Liver (tissue), 9 donors: Measurements from ENCODE around the gene FRAS1. TPM values are rescaled to one million over a fixed set of nuclear protein-coding genes. Genes with fewer than 3 reads are reported as not detected.

Experiments
- DNase-seq: peaks from one replicate; pipeline ENCODE4 v3.0.0-alpha.2; 2017; ENCODE audit warnings: low spot score
- H3K27ac ChIP-seq, 2 donors: one replicate each; pipeline ENCODE4 v1.7.0; 2013; ENCODE audit warnings: inconsistent platforms in 2 of 2, low read length in 2 of 2, control low read depth in 1 of 2, low read depth in 1 of 2, mild to moderate bottlenecking in 1 of 2
- H3K27me3 ChIP-seq, 4 donors: one replicate each; pipeline versions ENCODE4 v1.6.1 to v1.7.0; 2013; ENCODE audit warnings: low read length in 3 of 4, inconsistent platforms in 1 of 4, mild to moderate bottlenecking in 1 of 4, moderate library complexity in 1 of 4; ENCODE audit not compliant: control insufficient read depth in 4 of 4, insufficient read depth in 4 of 4
- H3K36me3 ChIP-seq, 4 donors: one replicate each; pipeline versions ENCODE4 v1.6.1 to v1.7.0; 2013; ENCODE audit warnings: low read length in 3 of 4, mild to moderate bottlenecking in 3 of 4, low read depth in 1 of 4, moderate library complexity in 1 of 4; ENCODE audit not compliant: control insufficient read depth in 4 of 4, insufficient read depth in 3 of 4
- H3K4me1 ChIP-seq, 4 donors: one replicate each; pipeline versions ENCODE4 v1.6.1 to v1.7.0; 2013; ENCODE audit warnings: low read length in 3 of 4, mild to moderate bottlenecking in 3 of 4, moderate library complexity in 1 of 4; ENCODE audit not compliant: control insufficient read depth in 4 of 4, insufficient read depth in 4 of 4
- H3K4me3 ChIP-seq, 3 donors: one replicate each; pipeline versions ENCODE4 v1.6.1 to v1.7.0; 2013; ENCODE audit warnings: low read length in 3 of 3, control low read depth in 1 of 3, low read depth in 1 of 3, mild to moderate bottlenecking in 1 of 3
- H3K9ac ChIP-seq, 2 donors: one replicate each; pipeline ENCODE4 v1.7.0; 2013; ENCODE audit warnings: low read length in 2 of 2, mild to moderate bottlenecking in 2 of 2, moderate library complexity in 2 of 2, control low read depth in 1 of 2, low read depth in 1 of 2
- H3K9me3 ChIP-seq, 4 donors: one replicate each; pipeline versions ENCODE4 v1.6.1 to v1.7.0; 2013; ENCODE audit warnings: low read length in 3 of 4; ENCODE audit not compliant: control insufficient read depth in 4 of 4
- EGR1 ChIP-seq, 2 donors: IDR thresholded peaks; 2 replicates each; pipeline ENCODE4 v1.6.1; 2016 to 2018; ENCODE audit warnings: antibody characterized with exemption in 2 of 2, low read depth in 2 of 2
- FOXA1 ChIP-seq: IDR thresholded peaks from 2 replicates; pipeline ENCODE4 v1.6.1; 2016; ENCODE audit warnings: antibody characterized with exemption
- FOXA2 ChIP-seq: IDR thresholded peaks from 2 replicates; pipeline ENCODE4 v1.6.1; 2016; ENCODE audit warnings: antibody characterized with exemption
- GABPA ChIP-seq, 2 donors: IDR thresholded peaks in 1 of 2; conservative IDR thresholded peaks in 1 of 2; 2 replicates each; pipeline ENCODE4 v1.6.1; 2016; ENCODE audit warnings: antibody characterized with exemption in 2 of 2, mild to moderate bottlenecking in 1 of 2, moderate library complexity in 1 of 2
- HNF4A ChIP-seq, 2 donors: conservative IDR thresholded peaks; 2 replicates each; pipeline ENCODE4 v1.6.1; 2016; ENCODE audit warnings: antibody characterized with exemption in 2 of 2, mild to moderate bottlenecking in 2 of 2
- HNF4G ChIP-seq: IDR thresholded peaks from 2 replicates; pipeline ENCODE4 v1.6.1; 2016; ENCODE audit warnings: antibody characterized with exemption
- JUND ChIP-seq, 2 donors: IDR thresholded peaks; 2 replicates each; pipeline ENCODE4 v1.6.1; 2016; ENCODE audit warnings: antibody characterized with exemption in 2 of 2
- MAX ChIP-seq: IDR thresholded peaks from 2 replicates; pipeline ENCODE4 v1.6.1; 2016; ENCODE audit warnings: antibody characterized with exemption
- NR2F2 ChIP-seq: IDR thresholded peaks from 2 replicates; pipeline ENCODE4 v1.6.1; 2016; ENCODE audit warnings: antibody characterized with exemption
- RAD21 ChIP-seq, 2 donors: IDR thresholded peaks; 2 replicates each; pipeline ENCODE4 v1.6.1; 2016; ENCODE audit warnings: antibody characterized with exemption in 2 of 2, mild to moderate bottlenecking in 2 of 2
- REST ChIP-seq: IDR thresholded peaks from 2 replicates; pipeline ENCODE4 v1.6.1; 2016; ENCODE audit warnings: antibody characterized with exemption, mild to moderate bottlenecking
- RXRA ChIP-seq, 2 donors: IDR thresholded peaks; 2 replicates each; pipeline ENCODE4 v1.6.1; 2017 to 2018; ENCODE audit warnings: antibody characterized with exemption in 2 of 2, mild to moderate bottlenecking in 1 of 2
- SP1 ChIP-seq: IDR thresholded peaks from 2 replicates; pipeline ENCODE4 v1.6.1; 2018; ENCODE audit warnings: antibody characterized with exemption, mild to moderate bottlenecking
- TAF1 ChIP-seq: conservative IDR thresholded peaks from 2 replicates; pipeline ENCODE4 v1.6.1; 2016; ENCODE audit warnings: antibody characterized with exemption, mild to moderate bottlenecking
- YY1 ChIP-seq: IDR thresholded peaks from 2 replicates; pipeline ENCODE4 v1.6.1; 2016; ENCODE audit warnings: antibody characterized with exemption, mild to moderate bottlenecking
- WGBS: extraction: QIAGEN DNeasy Blood & Tissue Kit; methylation state at CpG from one replicate; pipeline ENCODE4 v1.1.7; 2013; 5-methylcytosine and 5-hydroxymethylcytosine counted together
- polyA plus RNA-seq, 2 donors: library from polyadenylated mRNA; stranded (reverse) in 1 of 2; unstranded in 1 of 2; fragments of 200-250 nt in 1 of 2; fragments of >200 nt in 1 of 2; fragmentation: Nextera tagmentation in 1 of 2; extraction: Ambion mirVana in 1 of 2; gene quantifications; one replicate each; pipeline versions ENCODE4 v1.2.1 to v1.2.3, GENCODE V29; 2013 to 2015
- total RNA-seq, 2 donors: library from RNA; depleted of rRNA; stranded (reverse); fragments of >200 nt; gene quantifications; one replicate each; pipeline ENCODE4 v1.2.3, GENCODE V29; 2014
- TF ChIP-seq, protein P1 (sequence below): fragments of 150-350 bp; IDR thresholded peaks from 2 replicates; pipeline ENCODE4 v1.5.1; 2017; ENCODE audit warnings: improper control_type of control experiment, low read depth, low read length; ENCODE audit not compliant: missing input control
- TF ChIP-seq, protein P2 (sequence below): IDR thresholded peaks from 2 replicates; pipeline ENCODE4 v1.6.1; 2016; ENCODE audit warnings: antibody characterized with exemption
- TF ChIP-seq, protein P3 (sequence below): IDR thresholded peaks from 2 replicates; pipeline ENCODE4 v1.6.1; 2016; ENCODE audit warnings: antibody characterized with exemption
- donor health status: healthy.
- donor health status: healthy.
- donor health status: healthy.
- donor health status: healthy.
- donor health status: healthy.

The FRAS1 gene
- total and polyA plus RNA-seq, 4 donors: 0.08 to 6.0 (median 1.1) TPM

DNA sequence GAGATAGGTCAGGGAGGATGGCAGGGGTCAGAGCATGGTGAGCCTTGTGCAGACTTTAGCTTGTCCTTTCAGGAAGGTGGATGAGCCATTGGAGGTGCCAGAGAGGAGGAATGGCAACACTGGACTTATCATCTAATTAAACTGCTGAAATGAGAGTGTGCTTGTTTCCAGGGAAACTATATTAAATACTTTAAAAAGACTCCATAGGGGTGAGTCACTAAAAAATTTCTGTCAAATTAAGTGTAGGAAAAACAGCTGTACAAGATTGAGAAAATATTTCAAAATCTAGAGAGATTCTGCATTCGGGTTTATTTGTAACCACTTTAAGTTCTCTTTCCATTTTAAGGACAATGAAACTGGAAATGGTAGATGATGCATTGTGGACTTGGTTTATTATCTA lies 11.4 kb downstream of the FRAS1 start:
- TF ChIP-seq FOXA1 (no peak), REST (no peak), MAX (no peak), TAF1 (no peak), NR2F2 (no peak), EGR1 (IDR thresholded peaks at IDR 0.05; ENCODE audit: low read depth in 2 of 2) (no peak), HNF4A (conservative IDR thresholded peaks at IDR 0.05) (no peak)
- TF ChIP-seq, protein P1, sequence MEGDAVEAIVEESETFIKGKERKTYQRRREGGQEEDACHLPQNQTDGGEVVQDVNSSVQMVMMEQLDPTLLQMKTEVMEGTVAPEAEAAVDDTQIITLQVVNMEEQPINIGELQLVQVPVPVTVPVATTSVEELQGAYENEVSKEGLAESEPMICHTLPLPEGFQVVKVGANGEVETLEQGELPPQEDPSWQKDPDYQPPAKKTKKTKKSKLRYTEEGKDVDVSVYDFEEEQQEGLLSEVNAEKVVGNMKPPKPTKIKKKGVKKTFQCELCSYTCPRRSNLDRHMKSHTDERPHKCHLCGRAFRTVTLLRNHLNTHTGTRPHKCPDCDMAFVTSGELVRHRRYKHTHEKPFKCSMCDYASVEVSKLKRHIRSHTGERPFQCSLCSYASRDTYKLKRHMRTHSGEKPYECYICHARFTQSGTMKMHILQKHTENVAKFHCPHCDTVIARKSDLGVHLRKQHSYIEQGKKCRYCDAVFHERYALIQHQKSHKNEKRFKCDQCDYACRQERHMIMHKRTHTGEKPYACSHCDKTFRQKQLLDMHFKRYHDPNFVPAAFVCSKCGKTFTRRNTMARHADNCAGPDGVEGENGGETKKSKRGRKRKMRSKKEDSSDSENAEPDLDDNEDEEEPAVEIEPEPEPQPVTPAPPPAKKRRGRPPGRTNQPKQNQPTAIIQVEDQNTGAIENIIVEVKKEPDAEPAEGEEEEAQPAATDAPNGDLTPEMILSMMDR: no peak
- Histone ChIP-seq H3K27me3 (peaks cover 0 to 7% (median 1%) of the 10 kb centered on the region in 4 donors), H3K36me3 (no peaks in the 10 kb centered on the region), H3K27ac (no peak overlapping the region), H3K4me1 (no peaks in the 10 kb centered on the region), H3K9me3 (no peaks in the 10 kb centered on the region), H3K4me3 (no peak overlapping the region), H3K9ac (no peak overlapping the region)
- DNase-seq: no peak
- 33% methylated on average over 1 of the region's 1 CpG for WGBS

DNA sequence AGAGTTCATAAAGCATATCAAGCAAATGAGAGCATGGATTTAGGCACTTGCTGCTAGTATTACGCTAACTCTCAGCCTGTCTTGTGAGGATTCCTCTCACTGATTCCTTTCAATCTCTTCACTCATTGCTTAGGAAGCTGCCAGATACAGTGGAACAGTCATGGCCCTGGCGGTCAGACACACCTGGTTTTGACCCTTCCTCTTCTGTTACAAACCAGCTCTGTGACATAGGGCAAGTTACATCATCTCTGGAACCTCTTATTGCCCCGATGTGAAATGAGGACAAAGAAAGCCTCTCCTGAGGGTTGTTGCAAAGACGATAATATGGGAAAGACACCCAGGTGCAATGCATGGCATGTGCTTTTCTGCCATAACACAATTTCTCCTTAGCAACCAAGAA lies 12.2 kb downstream of the FRAS1 start:
- TF ChIP-seq TAF1 (no peak), JUND (IDR thresholded peaks at IDR 0.05) (no peak), EGR1 (IDR thresholded peaks at IDR 0.05; ENCODE audit: low read depth in 2 of 2) (no peak), YY1 (no peak), SP1 (no peak), REST (no peak), RXRA (IDR thresholded peaks at IDR 0.05) (no peak), NR2F2 (no peak), FOXA1 (no peak), HNF4A (conservative IDR thresholded peaks at IDR 0.05) (no peak), GABPA (IDR thresholded peaks at IDR 0.05 in 1 of 2, conservative IDR thresholded peaks at IDR 0.05 in 1 of 2) (no peak), HNF4G (no peak), RAD21 (IDR thresholded peaks at IDR 0.05) (no peak), MAX (no peak), FOXA2 (no peak)
- TF ChIP-seq, protein P2, sequence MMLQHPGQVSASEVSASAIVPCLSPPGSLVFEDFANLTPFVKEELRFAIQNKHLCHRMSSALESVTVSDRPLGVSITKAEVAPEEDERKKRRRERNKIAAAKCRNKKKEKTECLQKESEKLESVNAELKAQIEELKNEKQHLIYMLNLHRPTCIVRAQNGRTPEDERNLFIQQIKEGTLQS: no peak
- TF ChIP-seq, protein P3, sequence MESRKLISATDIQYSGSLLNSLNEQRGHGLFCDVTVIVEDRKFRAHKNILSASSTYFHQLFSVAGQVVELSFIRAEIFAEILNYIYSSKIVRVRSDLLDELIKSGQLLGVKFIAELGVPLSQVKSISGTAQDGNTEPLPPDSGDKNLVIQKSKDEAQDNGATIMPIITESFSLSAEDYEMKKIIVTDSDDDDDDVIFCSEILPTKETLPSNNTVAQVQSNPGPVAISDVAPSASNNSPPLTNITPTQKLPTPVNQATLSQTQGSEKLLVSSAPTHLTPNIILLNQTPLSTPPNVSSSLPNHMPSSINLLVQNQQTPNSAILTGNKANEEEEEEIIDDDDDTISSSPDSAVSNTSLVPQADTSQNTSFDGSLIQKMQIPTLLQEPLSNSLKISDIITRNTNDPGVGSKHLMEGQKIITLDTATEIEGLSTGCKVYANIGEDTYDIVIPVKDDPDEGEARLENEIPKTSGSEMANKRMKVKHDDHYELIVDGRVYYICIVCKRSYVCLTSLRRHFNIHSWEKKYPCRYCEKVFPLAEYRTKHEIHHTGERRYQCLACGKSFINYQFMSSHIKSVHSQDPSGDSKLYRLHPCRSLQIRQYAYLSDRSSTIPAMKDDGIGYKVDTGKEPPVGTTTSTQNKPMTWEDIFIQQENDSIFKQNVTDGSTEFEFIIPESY: no peak
- TF ChIP-seq, protein P1: no peak
- H3K9ac ChIP-seq: no peak overlapping the region
- no peak overlapping the region for H3K27ac ChIP-seq
- H3K36me3 ChIP-seq: no peaks in the 10 kb centered on the region
- H3K9me3 ChIP-seq: no peaks in the 10 kb centered on the region
- WGBS: 53% methylated on average over 4 of the region's 4 CpGs
- DNase-seq: no peak
- H3K4me1 ChIP-seq: no peaks in the 10 kb centered on the region
- peaks cover 0 to 7% (median 1%) of the 10 kb centered on the region in 4 donors for H3K27me3 ChIP-seq
- H3K4me3 ChIP-seq: no peak overlapping the region
